Endodermal cell (in vitro differentiated cells): ENCODE results near the gene BMP2. TPM values are rescaled to one million over a fixed set of nuclear protein-coding genes. Genes with fewer than 3 reads are reported as not detected.

Experiments used
- DNase-seq: peaks from one replicate; pipeline ENCODE4 v3.0.0-alpha.2; 2017
- H3K27ac ChIP-seq: 2 replicates; pipeline ENCODE4 v1.5.1; 2013; ENCODE audit warnings: mild to moderate bottlenecking, low read depth, low read length, moderate library complexity
- H3K27me3 ChIP-seq: 2 replicates; pipeline ENCODE4 v1.6.1; 2013; ENCODE audit warnings: mild to moderate bottlenecking, low read length, moderate library complexity; ENCODE audit not compliant: insufficient read depth, control insufficient read depth, poor library complexity, severe bottlenecking
- H3K36me3 ChIP-seq: 2 replicates; pipeline ENCODE4 v1.7.0; 2013; ENCODE audit warnings: mild to moderate bottlenecking, low read length, moderate library complexity; ENCODE audit not compliant: control insufficient read depth, insufficient read depth
- H3K4me1 ChIP-seq: one replicate; pipeline ENCODE4 v1.7.0; 2013; ENCODE audit warnings: low read length; ENCODE audit not compliant: control insufficient read depth, insufficient read depth
- H3K4me3 ChIP-seq: 2 replicates; pipeline ENCODE4 v1.5.1; 2013; ENCODE audit warnings: mild to moderate bottlenecking, low read length, moderate library complexity
- H3K9ac ChIP-seq: 2 replicates; pipeline ENCODE4 v1.6.1; 2013; ENCODE audit warnings: mild to moderate bottlenecking, low read length, moderate library complexity; ENCODE audit not compliant: poor library complexity, severe bottlenecking; ENCODE audit errors: extremely low read depth
- H3K9me3 ChIP-seq: 2 replicates; pipeline ENCODE4 v1.6.1; 2013; ENCODE audit warnings: mild to moderate bottlenecking, low read length, moderate library complexity; ENCODE audit not compliant: control insufficient read depth
- H3K27ac Mint-ChIP-seq: 2 replicates; pipeline ENCODE4 v1.8.0; 2020; ENCODE audit warnings: mixed read lengths
- H3K27me3 Mint-ChIP-seq: 2 replicates; pipeline ENCODE4 v1.8.0; 2021; ENCODE audit warnings: mild to moderate bottlenecking, mixed read lengths; ENCODE audit not compliant: insufficient read depth
- H3K36me3 Mint-ChIP-seq: 2 replicates; pipeline ENCODE4 v1.8.0; 2020; ENCODE audit warnings: low read depth, mixed read lengths
- H3K4me1 Mint-ChIP-seq: 2 replicates; pipeline ENCODE4 v1.8.0; 2020; ENCODE audit warnings: mixed read lengths
- H3K4me3 Mint-ChIP-seq: 2 replicates; pipeline ENCODE4 v1.8.0; 2020; ENCODE audit warnings: mild to moderate bottlenecking, moderate library complexity, mixed read lengths
- H3K9me3 Mint-ChIP-seq: 2 replicates; pipeline ENCODE4 v1.8.0; 2020; ENCODE audit warnings: mild to moderate bottlenecking, mixed read lengths
- CTCF ChIP-seq: fragments of 200-600 bp; sonication (generic); conservative IDR thresholded peaks from 2 replicates; pipeline ENCODE4 v1.5.0; 2021; ENCODE audit warnings: antibody characterized with exemption, mild to moderate bottlenecking
- WGBS, 2 experiments: methylation state at CpG; one replicate each; pipeline versions ENCODE4 v1.1.5 to v1.1.7; 2013; ENCODE audit warnings: missing lambda C conversion rate in 2 of 2, mixed read lengths in 1 of 2; ENCODE audit not compliant: insufficient coverage in 1 of 2, insufficient read length in 1 of 2; 5-methylcytosine and 5-hydroxymethylcytosine counted together
- total RNA-seq, 2 donors: library from RNA; stranded (reverse); fragmentation: NEBNext Ultra II Directional in 1 of 2; extraction: Animal tissue kit (Norgen Biotek cat#: 25700) in 1 of 2; gene quantifications; 2 replicates in 1 of 2; 3 replicates in 1 of 2; pipeline ENCODE4 v1.2.1, GENCODE V29; 2021

The BMP2 gene
- total RNA-seq, 2 donors from 2014 or later, result 132 to 205 TPM

GRCh38 chr20:6814945-6815344, 47.5 kb downstream of the BMP2 start:
- Histone ChIP-seq H3K4me1 (peaks cover 24% of the 10 kb centered on the region), H3K9ac (no peak overlapping the region), H3K4me3 (no peak overlapping the region), H3K9me3 (peaks cover under 1% of the 10 kb centered on the region), H3K27ac (no peak overlapping the region), H3K27me3 (no peaks in the 10 kb centered on the region), H3K36me3 (no peaks in the 10 kb centered on the region)
- no peaks in the 10 kb centered on the region for H3K27me3 Mint-ChIP-seq
- TF ChIP-seq CTCF, result no peak
- H3K27ac Mint-ChIP-seq, result no peak overlapping the region
- H3K4me1 Mint-ChIP-seq, result peaks cover 48% of the 10 kb centered on the region
- H3K36me3 Mint-ChIP-seq, result no peaks in the 10 kb centered on the region
- DNase-seq, result no peak
- 0 to 38% methylated on average over 1 to 4 of the region's 4 CpGs for WGBS, 2 experiments
- H3K4me3 Mint-ChIP-seq, result peak overlapping the region; percentile 9
- peaks cover 4% of the 10 kb centered on the region for H3K9me3 Mint-ChIP-seq

- peak; percentile 77 for DNase-seq
- peaks cover 29% of the 10 kb centered on the region for H3K4me1 Mint-ChIP-seq
- Histone ChIP-seq H3K9me3 (no peaks in the 10 kb centered on the region), H3K4me3 (no peak overlapping the region), H3K9ac (no peak overlapping the region), H3K27ac (no peak overlapping the region), H3K4me1 (peaks cover 7% of the 10 kb centered on the region), H3K36me3 (no peaks in the 10 kb centered on the region), H3K27me3 (no peaks in the 10 kb centered on the region)
- H3K36me3 Mint-ChIP-seq, result no peaks in the 10 kb centered on the region
- 65 to 67% methylated on average over 7 of the region's 7 CpGs for WGBS, 2 experiments
- H3K9me3 Mint-ChIP-seq, result peaks cover 4% of the 10 kb centered on the region
- no peak overlapping the region for H3K4me3 Mint-ChIP-seq
- H3K27ac Mint-ChIP-seq, result no peak overlapping the region
- H3K27me3 Mint-ChIP-seq, result peaks cover 3% of the 10 kb centered on the region
- no peak for TF ChIP-seq CTCF
Observed at GRCh38 chr20:6818033-6818808, 50.7 kb downstream of the BMP2 start.

GRCh38 chr20:6819599-6819998, 52.1 kb downstream of the BMP2 start:
- WGBS, 2 experiments, result 81% methylated on average over 2 of the region's 2 CpGs; no CpG with 5 or more reads in 1 of the 2 experiments
- Histone ChIP-seq H3K9me3 (no peaks in the 10 kb centered on the region), H3K9ac (no peak overlapping the region), H3K4me1 (peaks cover 6% of the 10 kb centered on the region), H3K27me3 (no peaks in the 10 kb centered on the region), H3K4me3 (no peak overlapping the region), H3K27ac (no peak overlapping the region), H3K36me3 (no peaks in the 10 kb centered on the region)
- no peak overlapping the region for H3K4me3 Mint-ChIP-seq
- H3K4me1 Mint-ChIP-seq, result peaks cover 28% of the 10 kb centered on the region
- DNase-seq, result no peak
- peak; percentile 56 for TF ChIP-seq CTCF
- H3K27me3 Mint-ChIP-seq, result peaks cover 3% of the 10 kb centered on the region
- H3K36me3 Mint-ChIP-seq, result no peaks in the 10 kb centered on the region
- peaks cover 4% of the 10 kb centered on the region for H3K9me3 Mint-ChIP-seq
- no peak overlapping the region for H3K27ac Mint-ChIP-seq
